ENCODE results near the gene CRTC1. TPM values are rescaled to one million over a fixed set of nuclear protein-coding genes. Genes with fewer than 3 reads are reported as not detected.

CRTC1 gene
- total and polyA plus RNA-seq, 9 of the 15 experiments (the other 6 are each of a cell fraction or from before 2014, with no cell fraction given), result 0.25 to 3.8 (median 1.2) TPM; not detected in 2

- TF ChIP-seq TOE1 (IDR thresholded peaks at IDR 0.05; ENCODE audit: borderline replicate concordance) (0 out of 2 replicates have a peak, but pooled peaks have one; percentile 63), TOE1 (CRISPR knock-in tag; IDR thresholded peaks at IDR 0.05; ENCODE audit: borderline replicate concordance, low read depth) (no peak), CGGBP1 (CRISPR knock-in tag; IDR thresholded peaks at IDR 0.05) (no peak), FOXM1 (IDR thresholded peaks at IDR 0.05; ENCODE audit: low read depth) (no peak; the same call in 1 of the 2 replicates), FOXM1 (CRISPR knock-in tag; IDR thresholded peaks at IDR 0.05; ENCODE audit: low read depth) (0 out of 2 replicates have a peak, but pooled peaks have one; percentile 33), E2F6 (IDR thresholded peaks at IDR 0.05; ENCODE audit: borderline replicate concordance in 1 of 2, extremely low read depth in 1 of 2, insufficient read depth in 1 of 2, insufficient read length in 1 of 2, low read depth in 1 of 2, low read length in 1 of 2, poor library complexity in 1 of 2, severe bottlenecking in 1 of 2) (peak; percentile 43 to 80), CHD4 (IDR thresholded peaks at IDR 0.05; ENCODE audit: insufficient read depth, insufficient replicate concordance, low read depth, low read length, poor library complexity, severe bottlenecking) (peak; percentile 71), NCOA2 (IDR thresholded peaks at IDR 0.05; ENCODE audit: partially characterized antibody in 2 of 2) (no peak), SMARCA5 (IDR thresholded peaks at IDR 0.05) (peak; percentile 87), RB1 (IDR thresholded peaks at IDR 0.05; ENCODE audit: low read depth) (peak; percentile 64), ZBTB40 (IDR thresholded peaks at IDR 0.05) (0 out of 2 replicates have a peak, but pooled peaks have one; percentile 42), ZBTB40 (CRISPR knock-in tag; IDR thresholded peaks at IDR 0.05) (no peak), ATF6 (CRISPR knock-in tag; IDR thresholded peaks at IDR 0.05) (peak; percentile 90)
Observed at GRCh38 chr19:18683109-18683957, at the start of gene CRTC1 (continued).

Data from K562 (cell line).